NCI-H82 treated with DMSO at 0.1 percent for 48 hours (cell line): ENCODE data around the gene TCERG1L.

Source experiments
- DNase-seq: peaks from one replicate; lab custom pipeline; 2025; ENCODE audit not compliant: unreplicated experiment; lab: John Stamatoyannopoulos, UW

Gene TCERG1L

DNA sequence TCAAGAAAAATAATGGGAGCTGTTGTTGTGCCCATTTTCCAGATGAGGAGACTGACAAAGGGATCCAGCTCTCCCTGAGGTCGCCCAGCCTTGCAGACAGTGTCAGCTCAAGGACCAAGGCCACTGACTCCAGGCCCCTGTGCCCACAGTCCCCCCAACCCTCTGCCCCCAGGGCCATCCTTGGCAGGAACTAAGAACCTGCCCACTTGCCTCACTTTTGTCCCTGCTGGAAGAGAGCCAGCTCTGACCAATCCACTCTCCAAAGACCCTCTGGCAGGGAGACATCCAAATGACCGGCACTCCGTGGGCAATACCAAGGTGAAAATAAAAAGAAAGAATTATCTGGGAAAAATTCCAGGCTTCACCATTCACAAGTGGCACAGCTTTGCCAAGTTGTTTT lies 101.3 kb downstream of the TCERG1L start:
- DNase-seq = no peak

DNA sequence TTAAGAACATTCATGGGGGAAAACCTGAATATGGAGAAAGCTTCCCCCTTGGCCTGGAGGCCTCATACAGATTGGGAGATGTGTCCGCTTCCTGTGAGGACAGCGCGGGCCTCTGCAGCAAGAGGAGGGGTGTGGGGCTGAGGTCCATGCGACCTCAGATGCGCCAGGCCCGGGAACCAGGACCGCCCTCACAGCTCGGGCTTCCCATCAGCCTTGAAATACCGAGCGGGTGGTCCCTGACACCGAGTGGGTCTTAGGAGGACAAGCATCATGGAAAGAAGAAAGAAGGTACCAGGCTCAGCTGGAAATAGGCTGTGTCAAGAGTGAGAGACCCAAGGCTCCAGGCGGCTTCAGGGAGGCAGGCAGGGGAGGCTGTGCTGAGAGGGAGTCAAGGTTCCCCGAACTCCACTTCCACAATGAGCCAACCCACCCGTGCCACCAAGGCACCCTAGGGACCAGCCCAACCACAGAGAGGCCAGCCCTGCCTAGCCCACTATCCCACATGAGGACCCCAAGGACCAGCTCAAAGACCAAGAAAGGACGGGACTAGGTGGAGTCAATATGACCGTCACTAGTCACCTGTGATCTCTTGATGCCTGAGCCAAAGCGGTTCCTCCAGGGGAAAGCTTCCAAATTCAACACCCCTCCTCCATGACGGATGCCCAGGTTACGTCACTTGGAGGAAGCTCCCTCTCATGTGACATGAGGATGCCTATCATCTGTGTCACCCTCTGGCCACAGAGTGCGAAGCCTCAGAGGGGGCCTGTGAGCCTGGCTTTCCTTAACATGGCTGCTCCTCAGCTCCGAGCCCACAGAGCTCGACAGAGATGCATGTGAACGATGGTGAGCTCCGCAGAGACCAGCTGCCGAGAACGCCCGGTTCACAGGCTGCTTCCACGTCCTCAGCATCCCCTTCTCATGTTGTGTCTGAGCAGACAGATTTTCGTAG lies 103.7 kb downstream of the TCERG1L start:
- no peak for DNase-seq

DNA sequence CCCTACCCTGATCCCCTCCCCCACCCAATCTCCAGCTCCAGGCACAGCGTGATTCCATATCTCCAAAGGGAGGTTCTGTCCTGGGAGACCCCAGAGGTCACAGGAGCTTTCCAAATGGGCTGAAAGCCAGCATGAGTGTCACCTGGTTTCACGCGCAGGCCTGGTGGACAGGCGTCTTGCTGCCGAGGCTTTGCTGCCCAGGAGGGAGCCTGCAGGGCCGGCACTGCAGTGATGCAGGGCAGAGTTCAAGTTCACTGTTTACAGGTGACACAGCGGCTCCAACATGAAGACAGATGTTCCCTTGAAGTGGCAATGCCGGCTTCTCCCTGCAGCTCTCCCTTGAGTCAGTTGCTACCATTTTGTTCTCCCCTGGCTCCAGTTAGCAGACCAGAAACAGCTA lies 104.3 kb downstream of the TCERG1L start:
- no peak for DNase-seq

DNA sequence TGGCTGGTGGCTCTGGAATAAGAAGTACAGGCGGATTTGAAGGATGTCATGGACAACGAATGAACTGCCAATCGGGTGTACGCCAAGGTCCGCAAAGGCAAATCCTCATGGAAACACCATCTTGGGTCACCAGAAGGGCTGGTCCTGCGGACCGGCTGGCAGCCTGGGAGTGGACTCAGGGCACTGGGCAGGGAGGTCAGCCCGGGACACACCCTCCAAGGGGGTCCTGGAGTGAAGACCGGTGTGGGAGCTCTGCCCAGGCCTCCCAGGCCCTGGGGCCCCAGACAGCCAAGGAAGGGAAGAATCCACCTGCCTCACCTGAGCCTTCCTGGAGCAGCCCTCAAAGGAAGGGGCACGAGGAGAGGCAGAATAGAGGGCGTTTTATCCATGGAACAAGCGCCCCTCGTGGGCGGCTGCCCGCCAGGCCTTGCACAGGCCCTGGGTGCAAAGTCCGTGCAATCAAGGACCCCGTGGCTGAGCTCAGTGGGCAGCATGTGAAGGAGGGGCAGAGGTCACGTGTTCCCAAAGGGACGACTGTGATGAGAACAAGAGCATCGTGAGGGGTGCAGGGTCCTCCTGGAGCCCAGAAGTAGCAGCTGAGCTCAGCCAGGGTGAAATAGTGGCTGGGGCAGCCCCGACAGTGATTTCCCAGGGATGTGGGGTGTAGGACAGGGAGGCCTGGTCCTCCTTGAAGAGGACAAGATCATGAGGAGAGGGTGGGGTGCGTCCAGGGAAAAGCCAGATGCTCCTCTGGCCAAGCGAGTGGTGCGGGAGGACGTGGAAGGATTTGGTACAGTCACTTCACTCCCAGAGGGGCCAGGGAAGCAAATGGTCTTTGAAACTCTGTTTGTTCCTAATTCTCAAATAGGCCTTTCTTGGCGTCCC lies 105.2 kb downstream of the TCERG1L start:
- DNase-seq = no peak

DNA sequence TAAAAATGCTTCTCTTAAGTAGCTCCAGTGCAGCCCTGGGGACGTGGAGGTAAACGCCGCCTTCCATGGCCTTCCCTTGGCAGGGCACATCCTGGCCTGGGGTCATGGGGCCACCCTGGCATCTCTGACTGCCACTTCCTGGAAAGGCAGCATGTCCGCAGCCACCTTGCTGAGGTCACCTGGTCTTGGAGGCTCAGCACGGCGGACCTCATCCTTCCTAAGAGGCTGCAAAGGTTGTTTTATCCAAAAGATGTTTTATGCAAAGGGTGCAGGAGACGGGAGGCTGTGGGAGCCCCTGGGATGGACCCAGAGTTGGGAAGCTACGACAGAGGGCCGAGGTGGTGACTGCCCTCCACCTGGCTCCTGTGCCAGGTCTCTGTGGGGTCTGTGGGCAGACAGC lies 106.0 kb downstream of the TCERG1L start:
- DNase-seq = no peak

DNA sequence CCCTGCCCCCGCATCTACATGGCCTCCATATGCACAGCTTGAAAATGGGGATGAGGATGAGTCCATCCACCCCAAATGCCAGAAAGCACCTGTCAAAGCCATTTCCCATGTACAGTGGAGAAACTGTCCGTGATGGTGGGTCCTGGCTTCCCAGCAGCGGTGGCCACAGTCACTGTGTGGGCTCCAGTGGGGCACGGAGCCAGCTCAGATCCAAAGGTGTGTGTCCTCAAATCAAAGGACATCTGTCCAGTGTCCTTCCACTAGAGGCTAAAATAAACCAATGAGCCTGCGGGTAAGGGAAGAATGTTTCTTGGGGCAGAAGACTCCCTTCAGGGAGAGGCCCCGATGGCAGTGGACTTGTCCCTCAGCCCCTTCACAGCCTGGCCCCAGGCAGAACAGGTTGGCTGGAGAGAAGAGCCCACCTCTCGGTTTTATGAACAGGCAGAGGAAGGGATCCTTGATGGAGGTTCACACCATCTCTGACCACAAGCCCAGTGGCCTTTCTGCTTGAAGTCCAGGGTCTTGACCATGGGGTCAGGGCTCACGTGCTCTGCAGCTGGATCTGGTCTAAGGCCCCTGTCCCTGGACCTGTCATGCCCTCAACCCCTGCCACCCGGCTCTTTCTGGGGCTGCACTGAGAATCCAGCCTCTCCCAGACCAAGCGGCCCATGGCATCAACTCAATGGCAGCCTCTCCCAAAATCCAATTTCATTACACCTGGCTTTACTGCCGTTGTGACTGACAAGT lies 106.9 kb downstream of the TCERG1L start:
- no peak for DNase-seq

DNA sequence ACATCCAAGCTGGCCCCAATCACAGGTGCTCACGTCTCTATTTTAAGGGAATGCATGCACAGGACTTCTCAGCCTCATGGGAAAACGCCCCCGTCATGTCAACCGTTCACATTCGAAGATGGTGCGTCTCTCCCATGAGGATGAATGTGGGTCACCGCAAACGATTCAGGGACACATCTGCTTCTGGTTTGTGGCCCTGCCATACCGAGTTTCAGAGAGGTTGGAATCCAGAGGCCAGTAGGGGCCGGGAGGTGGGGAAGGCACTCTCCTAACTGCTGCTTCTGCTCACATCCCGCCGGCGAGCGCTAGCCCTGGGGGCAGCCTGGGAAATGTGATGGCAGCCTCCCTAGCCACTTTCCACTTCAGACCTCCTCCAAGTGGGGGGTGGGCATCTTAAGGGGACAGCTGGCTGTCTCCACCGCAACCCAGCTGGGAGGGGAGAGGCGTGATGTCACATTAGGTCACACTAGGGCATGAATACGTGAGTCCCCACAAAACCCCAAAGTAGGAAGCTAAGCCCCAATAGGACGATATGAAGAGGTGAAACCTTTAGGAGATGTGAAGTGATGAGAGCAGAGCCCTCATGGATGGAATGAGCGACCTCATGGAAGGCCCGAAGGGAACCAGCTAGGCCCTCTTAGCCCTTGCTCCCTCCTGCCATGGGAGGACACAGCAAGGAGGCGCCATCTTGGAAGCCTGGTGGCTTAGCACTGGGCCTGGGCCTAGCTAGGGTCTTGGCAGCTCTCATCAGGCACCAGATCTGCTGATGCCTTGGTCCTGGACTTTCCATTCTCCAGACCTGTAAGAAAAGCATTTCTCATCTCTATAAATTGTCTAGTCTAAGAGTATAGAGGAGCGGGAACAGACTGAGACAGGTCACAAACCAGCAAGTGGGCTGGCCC lies 107.8 kb downstream of the TCERG1L start:
- no peak for DNase-seq

DNA sequence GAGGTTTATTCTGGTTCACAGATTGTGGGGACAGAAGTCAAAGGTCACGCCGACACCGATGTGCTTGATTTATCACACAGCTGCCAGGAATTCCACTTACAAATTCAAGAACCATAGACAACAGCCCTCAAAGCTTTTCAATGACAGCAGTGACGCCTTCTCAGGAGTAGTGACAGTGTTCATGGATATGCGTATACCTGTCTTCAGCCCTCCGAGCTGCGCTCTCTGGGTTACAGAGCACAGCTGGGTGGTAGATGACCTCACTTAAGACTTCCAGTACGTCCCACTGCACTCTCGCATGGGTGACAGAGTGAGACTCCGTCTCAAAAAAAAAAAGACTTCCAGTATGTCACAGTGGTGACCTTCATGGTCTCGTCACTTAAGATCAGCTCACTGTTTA lies 108.5 kb downstream of the TCERG1L start:
- DNase-seq = no peak

DNA sequence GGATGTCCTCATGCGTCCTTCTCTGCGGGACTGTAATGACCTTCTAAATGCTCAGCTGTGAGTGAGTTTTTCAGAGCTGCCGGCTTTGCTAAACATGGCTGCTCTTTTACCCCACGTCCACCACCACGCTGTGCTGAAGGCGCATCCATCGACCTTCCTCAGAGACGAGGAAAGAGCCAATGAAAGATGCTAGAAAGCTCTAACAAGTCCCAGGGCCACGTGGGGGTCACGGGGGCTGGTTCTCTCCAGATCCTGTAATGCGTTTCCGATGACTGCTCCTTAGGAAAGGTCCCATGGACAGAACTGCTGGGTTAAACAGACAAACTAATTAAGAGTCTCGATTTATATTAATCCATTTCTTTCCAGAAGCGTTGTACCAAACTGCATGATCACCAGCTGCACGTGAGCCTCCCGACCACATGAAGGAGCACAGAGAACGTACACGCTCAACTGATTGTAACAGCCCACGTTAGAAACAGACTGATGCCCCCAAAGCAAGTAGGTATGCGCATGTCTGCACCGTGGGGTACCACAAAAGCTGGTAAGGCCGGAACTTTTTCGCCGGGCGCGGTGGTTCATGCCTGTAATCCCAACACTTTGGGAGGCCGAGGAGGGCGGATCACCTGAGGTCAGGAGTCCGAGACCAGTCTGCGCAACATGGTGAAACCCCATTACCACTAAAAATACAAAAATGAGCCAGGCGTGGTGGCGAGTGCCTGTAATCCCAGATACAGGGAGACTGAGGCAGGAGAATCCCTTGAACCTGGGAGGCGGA lies 109.6 kb downstream of the TCERG1L start:
- no peak for DNase-seq

DNA sequence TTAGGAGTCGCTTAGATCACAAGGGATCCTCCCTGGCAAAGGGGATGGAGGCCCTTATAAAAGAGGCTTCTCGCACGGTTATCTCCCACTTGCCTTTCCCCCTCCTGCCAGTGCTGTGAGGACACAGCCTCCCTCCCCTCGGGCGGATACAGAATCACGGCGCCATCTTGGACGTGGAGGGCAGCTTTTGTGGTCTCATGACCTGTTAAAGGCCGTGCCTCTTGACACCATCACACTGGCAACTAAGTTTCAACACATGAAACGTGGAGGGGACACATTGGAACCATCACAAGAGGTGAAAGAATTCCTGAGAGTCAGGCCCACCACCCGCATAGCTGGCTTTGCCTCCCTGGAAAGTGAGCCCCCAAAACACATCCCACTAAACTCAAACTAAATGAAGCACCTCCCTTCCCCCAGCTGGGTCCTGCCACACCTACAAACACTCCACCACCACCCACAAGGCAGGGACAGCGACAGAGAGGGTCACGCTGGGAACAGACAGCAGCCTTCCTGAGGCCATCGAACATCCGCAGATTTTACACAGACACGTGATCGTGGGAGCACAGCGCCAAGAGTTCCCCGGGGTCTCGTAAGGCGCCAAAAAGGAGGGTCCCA lies 110.6 kb downstream of the TCERG1L start:
- no peak for DNase-seq

DNA sequence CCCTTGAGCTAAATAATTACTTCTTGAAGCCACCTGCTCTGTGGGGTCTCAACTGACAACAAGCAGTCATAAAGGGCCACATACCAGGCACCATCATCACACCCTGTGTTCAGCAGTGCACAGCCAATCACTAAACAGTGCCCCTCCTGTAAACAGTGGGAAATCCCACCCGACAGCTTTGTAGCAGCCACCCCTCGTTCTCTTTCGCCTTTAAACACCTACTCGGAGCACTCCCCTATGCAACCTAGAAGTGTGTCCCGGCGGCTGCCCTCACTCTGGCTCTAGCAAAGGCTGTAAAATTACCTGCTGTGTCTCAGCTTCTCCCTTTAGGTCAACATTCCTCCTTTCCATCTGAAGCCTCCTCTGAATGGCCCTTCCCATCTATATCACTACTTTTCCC lies 111.9 kb downstream of the TCERG1L start:
- no peak for DNase-seq

DNA sequence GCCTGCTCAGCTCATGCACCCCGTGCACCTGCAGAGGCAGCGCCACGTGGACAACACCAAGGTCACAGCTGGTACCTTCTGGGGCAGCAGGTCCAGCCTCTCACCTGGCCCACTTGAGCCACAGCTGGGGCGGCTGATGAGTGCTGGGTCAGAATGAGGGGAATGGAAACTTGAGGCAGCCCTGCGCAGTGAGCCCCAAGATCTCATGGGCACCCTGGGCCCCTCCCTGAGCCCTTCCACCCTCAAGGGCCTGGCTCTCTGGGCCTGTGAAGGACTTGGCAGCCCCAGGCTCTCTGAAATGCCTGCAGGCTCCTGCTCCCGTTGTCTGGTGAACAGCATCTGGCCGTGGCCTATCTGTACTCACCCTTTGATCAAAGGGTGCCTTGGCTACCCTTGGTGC lies 112.7 kb downstream of the TCERG1L start:
- DNase-seq = no peak

DNA sequence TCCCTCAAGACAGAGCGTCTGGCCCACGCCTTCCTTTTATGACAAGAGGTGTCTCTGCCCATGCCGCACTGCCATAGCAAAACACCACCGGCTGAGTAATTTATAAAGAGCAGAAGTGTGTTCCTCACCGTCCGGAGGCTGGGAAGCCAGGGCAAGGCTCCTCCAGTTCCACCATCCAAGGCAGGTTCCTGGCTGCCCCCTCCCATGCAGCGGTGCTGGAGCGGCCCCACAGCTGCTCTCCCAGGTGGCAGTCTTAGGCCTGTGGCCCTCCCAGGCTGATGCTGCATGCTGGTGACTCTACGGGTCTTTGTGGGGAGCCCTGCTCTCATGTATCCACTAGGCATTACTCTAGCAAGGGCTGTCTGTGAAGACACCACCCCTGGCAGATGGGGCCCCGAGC lies 113.1 kb downstream of the TCERG1L start:
- DNase-seq = no peak

DNA sequence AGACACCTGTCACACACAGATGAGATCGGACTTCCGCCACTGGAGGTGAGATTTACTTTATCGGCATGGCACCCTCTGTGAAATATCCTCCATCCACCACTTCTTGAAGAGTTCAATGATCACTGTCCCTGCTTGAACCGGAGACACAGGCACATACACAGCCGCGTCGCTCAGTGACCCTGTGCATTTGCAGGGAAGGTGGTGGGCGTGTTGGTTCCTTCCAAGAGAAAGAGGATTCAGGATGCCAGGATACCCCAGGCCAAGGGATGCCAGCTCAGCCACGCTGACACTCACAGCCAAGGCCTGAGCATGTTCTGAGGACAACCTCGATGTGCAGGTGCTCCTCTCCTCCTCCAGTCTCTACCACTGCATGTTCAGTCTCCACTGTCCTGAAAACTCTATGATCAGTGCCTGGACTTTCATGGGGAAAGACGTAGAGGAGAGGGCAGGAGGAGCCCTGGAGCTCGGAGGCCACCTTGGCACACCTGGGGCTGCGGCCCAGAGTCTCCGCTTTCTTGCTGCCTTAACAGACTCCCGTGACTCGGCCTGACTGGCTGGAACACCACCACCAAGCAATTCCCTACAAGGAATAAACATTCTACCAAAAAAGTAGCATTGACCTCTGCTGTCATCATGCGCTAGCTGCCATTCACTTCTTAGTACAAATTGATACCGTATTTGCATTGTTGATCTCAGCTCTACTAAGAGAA lies 115.2 kb downstream of the TCERG1L start:
- no peak for DNase-seq

DNA sequence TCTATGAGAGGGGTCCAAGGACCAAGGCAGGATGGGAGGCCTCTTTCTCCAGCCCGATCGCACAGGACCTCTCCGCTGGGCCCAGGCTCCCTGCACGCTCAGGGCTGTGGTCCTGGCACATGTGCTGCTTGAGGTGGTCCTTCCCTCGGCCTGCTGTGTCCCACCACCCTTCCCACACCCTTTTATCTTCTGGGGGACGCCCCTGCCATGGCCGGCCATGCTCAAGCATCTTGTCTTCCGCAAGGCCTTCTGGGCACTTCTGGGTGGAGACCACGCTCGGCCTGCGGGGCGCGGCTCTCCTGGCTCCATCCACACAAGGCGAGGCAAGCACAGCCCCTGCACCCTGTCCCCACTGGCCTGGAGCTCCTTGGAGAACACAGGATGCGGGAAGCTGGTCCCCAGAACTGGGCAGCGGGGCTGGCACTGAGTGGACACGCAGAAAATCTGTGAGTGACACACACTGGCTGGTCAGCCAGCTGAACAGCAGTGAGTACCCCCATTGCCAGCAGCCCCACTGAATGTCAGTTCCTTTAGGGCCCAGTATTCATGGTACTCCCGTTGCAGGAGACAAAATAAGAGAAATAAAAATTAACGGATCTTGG lies 115.9 kb downstream of the TCERG1L start:
- no peak for DNase-seq

DNA sequence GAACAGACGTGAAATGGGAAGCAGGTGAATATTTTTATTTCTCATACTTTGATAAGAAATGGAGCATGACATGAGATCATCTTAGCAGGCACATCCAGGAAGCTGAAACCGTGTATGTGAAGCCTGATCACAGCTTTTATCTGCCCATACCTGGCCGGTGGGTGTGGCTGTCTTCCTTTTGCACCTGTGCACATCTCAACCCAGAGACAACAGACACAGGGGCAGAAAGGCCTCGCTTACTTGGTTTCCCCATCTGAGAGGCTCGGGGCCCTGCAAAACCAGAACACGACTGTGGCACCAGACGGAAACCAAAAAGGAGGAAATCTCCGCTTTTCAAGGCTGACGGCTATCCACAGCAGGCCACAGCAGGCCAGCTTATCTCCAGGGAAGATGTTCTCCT lies 116.4 kb downstream of the TCERG1L start:
- no peak for DNase-seq

DNA sequence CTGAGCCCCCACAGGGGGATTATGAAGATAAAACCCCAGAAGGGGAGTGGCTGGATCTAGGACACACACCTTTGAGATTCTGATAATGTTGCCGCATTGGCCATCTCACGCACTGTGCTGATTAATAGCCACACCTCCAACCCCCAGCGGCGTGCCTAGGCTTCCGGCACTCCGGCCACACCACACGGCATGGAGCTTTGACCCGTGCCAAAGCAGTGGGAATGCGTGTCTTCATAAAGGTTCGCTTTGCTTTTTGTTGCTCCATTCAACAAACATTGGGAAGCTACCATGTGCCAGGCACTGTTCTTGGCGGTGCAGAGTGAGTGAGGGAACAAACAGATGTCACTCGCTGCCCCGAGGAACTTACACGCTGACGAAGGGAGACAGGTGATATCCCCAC lies 117.6 kb downstream of the TCERG1L start:
- no peak for DNase-seq

DNA sequence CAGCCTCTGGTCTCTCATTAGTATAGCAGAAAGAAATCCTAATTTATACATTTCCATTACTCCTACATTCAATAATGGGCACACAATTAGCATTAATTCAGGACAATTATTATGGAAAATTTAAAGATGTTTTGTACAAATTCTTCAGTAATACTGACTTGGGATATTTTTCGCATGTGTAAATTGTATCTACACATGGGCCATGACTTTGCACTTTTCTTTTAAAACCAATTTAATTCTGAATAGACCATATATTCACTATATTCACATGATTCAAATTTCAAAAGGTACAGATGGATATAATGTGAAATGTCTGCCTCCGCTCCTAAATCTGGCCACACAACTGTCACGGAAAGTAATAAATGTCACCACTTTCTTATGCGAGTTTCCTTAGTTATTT lies 123.0 kb downstream of the TCERG1L start:
- no peak for DNase-seq
